Inferior parietal cortex (tissue), 1 donor: ENCODE results near the gene ASXL3.

ENCODE experiments used
- DNase-seq: peaks from one replicate; pipeline ENCODE4 v3.0.0-alpha.2; 2016; ENCODE audit errors: extremely low spot score

The ASXL3 gene

DNA sequence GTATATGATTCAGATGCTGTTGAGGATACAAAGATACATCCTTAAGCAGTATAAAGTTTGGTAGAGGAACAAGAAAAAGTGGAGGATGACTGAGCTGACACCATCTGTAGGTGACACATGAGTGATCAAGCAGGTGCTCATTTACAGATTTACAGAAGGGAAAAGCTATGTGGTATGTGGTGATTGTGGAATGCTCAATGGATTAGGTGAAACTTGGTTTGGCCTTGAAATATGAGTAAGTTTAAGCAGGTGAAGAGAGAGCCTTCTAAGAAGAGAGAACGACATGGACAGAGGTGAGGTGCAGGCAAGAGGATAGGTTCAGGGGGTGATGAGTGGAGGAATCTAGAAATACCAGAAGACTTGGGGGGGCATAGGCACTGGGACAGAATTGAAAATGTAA lies 5.9 kb downstream of the ASXL3 start:
- no peak for DNase-seq

DNA sequence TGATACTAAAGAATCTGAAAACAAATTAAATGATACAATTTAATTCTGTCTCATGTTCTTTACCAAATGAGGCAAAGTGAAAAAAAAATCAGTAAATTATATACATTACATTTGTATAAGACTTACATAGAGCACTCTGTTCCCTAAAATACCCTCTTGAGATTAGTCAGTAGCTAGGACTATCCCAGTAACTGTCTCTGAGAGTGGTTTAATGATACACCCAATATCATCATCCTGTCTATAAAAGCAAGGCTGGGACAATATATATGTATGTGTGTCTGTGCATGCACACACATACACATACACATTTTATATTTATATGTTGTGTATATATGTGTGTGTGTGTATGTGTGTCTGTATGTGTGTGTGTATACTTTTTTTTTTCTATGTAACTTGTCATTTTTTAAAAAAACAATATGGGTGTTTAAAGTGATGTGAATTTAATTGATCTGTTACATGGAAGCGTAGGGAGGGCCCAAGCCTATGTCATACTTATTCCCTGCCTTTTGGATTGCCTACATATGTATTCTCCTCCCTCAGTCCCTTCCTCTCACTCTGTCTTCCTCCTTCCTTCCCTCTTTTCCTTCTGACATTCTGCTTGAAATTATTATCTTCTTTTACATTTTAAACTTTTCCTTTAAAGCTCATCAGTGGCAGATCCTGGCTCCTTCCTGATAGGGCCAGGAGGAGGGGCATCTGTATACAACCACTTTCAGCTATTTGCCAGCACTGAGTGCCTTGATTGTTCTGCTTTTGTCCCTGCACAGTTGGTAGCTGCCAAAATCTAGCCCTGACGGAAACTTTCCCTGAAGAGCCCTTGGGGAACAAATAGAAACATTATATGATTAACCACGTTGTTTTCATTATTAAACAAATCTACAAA lies 6.8 kb downstream of the ASXL3 start:
- no peak for DNase-seq

DNA sequence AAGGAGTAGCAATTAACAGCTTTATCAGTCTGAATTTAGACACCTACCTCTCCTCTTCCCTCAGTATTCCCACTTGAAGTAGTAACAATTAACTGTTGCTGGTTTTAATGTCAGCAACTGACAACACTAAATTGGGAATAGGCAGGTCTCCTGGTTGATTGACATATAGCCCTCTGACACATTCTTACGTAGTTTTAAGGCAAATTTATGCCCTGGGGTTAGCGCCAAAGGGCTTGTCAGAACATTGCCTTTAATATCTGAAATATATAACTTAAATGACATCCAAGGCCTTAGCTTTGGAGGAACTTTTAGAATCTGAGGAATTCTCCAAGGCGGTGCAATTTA lies 7.4 kb downstream of the ASXL3 start:
- DNase-seq, result no peak

- DNase-seq, result no peak
Observed at GRCh38 chr18:33588361-33588760, 10.3 kb downstream of the ASXL3 start.

DNA sequence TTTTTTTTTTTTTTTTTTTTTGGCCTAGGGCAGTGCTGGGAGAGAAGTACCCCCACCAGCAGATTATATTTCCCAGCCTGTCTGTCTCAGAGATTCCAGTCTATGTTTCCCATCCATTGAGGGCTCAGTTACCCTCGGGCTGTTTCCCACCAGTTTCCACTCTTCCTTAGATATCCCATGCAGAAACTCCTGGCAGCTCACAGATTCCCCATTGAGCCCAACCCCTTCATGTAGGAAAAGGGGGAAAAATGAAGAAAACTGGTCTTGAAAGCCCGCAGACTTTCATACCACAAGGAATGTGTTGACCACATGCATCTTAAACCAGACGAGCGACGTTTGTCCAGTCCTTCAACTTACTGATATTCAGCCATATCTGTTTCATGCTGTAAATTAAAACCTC lies 15.2 kb downstream of the ASXL3 start:
- no peak for DNase-seq

- no peak for DNase-seq
Observed at GRCh38 chr18:33594799-33595198, 16.8 kb downstream of the ASXL3 start.

- DNase-seq, result no peak
Observed at GRCh38 chr18:33596178-33596854, 18.3 kb downstream of the ASXL3 start.

DNA sequence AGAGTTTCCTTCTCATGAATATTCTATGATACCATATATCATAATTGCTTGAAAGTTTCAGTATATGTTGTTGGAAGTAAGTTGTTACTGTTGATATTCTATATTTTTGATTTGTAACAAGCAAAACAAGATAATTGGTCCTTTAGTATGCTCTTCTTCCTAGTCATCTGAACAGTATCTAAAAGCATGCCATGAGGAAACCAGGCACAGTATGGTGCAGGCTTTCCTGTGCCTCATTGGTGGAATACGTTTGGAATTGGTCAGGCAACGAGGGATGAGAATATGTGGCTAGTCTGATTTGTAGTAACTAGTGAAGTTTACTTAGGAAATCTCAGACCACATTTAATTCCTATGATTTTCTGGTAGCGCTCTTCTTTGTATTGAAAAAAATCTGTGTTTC lies 22.8 kb downstream of the ASXL3 start:
- no peak for DNase-seq

GRCh38 chr18:33603454-33603853 lies 25.4 kb downstream of the ASXL3 start:
- DNase-seq, result no peak

DNA sequence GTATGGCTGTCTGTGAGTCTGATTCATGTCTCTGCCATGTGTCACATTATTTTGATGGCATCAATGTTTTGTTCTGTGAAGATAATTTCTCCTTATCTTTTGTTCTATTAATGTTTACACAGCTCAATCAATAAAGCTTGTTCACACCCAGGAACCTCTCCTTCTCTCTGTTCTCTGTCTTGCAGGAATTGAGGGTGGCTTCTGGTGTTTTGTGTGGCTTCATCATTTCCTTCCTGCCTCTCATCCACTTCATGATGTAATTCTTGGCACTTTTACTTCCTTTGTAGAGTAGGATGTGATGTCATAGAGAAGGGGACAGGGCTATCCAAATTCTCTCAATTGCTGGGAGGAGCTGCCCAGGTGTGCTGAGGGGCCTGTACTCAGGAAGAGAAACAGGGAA lies 27.2 kb downstream of the ASXL3 start:
- no peak for DNase-seq

- DNase-seq, result no peak
Observed at GRCh38 chr18:33606621-33607020, 28.6 kb downstream of the ASXL3 start.

- DNase-seq, result no peak
Observed at GRCh38 chr18:33611525-33612135, 33.6 kb downstream of the ASXL3 start.

DNA sequence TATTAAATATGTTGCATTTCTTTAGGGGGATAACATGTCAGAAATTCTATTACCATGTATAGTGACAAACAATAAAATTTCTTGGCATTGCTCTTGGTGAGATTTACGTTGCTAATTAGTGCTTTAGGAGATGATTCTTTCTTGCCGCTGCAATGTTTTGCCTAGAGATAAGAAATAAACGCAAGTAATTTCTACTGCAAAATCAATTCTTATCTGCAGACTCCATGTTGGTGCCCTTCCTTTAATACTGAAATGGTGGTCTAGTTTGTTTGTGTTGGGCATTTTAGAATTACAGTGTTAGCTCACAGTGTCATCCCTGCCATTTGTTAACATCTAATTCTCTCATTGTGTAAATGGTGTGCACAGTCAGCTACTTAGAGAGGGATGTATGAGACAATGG lies 34.6 kb downstream of the ASXL3 start:
- no peak for DNase-seq

- DNase-seq, result no peak
Observed at GRCh38 chr18:33616556-33616955, 38.5 kb downstream of the ASXL3 start.

DNA sequence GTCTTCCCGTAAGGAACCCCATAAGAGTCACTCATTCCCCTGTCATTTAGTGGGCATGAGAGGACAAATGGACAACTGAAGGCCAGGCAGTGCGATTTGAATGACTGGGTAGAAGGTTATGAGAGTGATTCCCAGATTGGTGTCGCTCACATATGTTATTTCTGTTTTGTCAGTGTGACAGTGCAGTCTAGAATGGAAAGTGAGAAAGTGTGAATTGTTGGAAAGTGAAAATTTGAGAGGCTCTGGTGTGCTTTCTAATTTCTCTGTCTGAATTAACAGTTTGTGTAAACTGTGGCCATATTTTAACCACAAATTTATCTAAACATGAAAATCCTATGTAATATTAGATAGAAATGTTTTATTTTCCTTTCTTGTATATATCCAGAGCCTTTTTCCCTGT lies 49.1 kb downstream of the ASXL3 start:
- no peak for DNase-seq

- DNase-seq, result no peak
Observed at GRCh38 chr18:33630476-33630875, 52.5 kb downstream of the ASXL3 start.

- DNase-seq, result no peak
Observed at GRCh38 chr18:33641141-33641540, 63.1 kb downstream of the ASXL3 start.

DNA sequence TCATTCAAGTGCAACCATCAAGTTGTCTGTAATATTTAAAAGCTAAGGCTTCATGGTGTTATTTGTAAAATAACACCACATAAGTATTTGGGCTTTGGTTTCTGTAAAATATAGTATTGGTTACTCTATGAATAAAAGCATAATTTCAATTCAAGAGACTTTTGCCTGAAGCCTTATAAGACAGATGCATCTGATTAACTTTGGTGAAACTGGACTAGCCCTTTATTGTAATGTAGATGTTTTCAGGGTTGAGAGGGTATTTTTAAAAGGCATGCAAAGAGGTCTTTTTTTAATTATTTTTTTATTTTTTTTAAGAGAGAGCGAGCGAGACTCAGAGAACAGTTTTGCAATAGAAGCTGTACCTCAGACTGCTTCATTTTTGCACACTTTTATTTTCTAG lies 66.5 kb downstream of the ASXL3 start:
- DNase-seq, result no peak

GRCh38 chr18:33647365-33647764 lies 69.3 kb downstream of the ASXL3 start:
- no peak for DNase-seq

GRCh38 chr18:33652635-33653034 lies 74.6 kb downstream of the ASXL3 start:
- DNase-seq, result no peak

- no peak for DNase-seq
Observed at GRCh38 chr18:33653231-33653630, 75.2 kb downstream of the ASXL3 start.

- DNase-seq, result no peak
Observed at GRCh38 chr18:33656889-33657448, 79.0 kb downstream of the ASXL3 start.
